Measurements from ENCODE around the gene ATXN7L3. TPM values are rescaled to one million over a fixed set of nuclear protein-coding genes. Genes with fewer than 3 reads are reported as not detected.

Gene ATXN7L3
- total and polyA plus RNA-seq, 4 donors: 30.1 to 70.6 (median 50.5) TPM

DNA sequence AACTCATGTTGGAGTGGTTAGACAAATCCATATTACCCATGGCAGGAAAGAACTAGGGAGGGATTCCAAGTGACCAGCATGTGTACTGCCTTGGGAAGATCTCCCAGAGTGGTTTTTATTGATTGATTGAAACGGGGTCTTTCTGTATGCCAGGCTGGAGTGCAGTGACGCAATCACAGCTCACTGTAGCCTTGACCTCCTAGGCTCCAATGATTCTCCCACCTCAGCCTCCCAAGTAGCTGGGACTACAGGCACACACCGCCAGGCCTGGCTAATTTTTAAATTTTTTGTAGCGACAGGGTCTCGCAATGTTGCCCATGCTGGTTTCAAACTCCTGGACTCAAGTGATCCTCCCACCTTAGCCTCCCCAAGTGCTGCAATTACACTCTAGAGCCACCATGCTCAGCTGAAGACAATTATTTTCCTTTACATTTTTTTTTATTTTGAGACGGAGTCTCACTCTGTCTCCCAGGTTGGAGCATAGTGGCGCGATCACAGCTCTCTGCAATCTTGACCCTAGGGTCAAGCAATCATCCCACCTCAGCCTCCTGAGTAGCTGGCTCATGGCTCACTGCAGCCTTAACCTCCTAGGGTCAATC, 15.4 kb downstream of the ATXN7L3 start:
- Histone ChIP-seq H3K4me3 (no peak overlapping the region), H3K4me1 (ENCODE audit: control insufficient read depth in 5 of 5, insufficient read depth in 5 of 5, low read length in 5 of 5) (peaks cover 0 to 21% (median 5%) of the 10 kb centered on the region in 5 donors), H3K9me3 (ENCODE audit: control insufficient read depth in 4 of 4, insufficient read depth in 3 of 4, low read length in 3 of 4) (no peaks in the 10 kb centered on the region), H3K27ac (ENCODE audit: low read depth in 1 of 2, low read length in 1 of 2) (no peak overlapping the region), H3K36me3 (ENCODE audit: control insufficient read depth in 4 of 4, insufficient read depth in 4 of 4, low read length in 4 of 4) (peaks cover 5 to 12% (median 8%) of the 10 kb centered on the region in 4 donors), H3K27me3 (ENCODE audit: control insufficient read depth in 3 of 3, insufficient read depth in 3 of 3, low read length in 2 of 3) (no peaks in the 10 kb centered on the region), H3K9ac (ENCODE audit: insufficient read depth in 1 of 2, low read length in 2 of 2) (no peak overlapping the region)
- TF ChIP-seq, protein P1, sequence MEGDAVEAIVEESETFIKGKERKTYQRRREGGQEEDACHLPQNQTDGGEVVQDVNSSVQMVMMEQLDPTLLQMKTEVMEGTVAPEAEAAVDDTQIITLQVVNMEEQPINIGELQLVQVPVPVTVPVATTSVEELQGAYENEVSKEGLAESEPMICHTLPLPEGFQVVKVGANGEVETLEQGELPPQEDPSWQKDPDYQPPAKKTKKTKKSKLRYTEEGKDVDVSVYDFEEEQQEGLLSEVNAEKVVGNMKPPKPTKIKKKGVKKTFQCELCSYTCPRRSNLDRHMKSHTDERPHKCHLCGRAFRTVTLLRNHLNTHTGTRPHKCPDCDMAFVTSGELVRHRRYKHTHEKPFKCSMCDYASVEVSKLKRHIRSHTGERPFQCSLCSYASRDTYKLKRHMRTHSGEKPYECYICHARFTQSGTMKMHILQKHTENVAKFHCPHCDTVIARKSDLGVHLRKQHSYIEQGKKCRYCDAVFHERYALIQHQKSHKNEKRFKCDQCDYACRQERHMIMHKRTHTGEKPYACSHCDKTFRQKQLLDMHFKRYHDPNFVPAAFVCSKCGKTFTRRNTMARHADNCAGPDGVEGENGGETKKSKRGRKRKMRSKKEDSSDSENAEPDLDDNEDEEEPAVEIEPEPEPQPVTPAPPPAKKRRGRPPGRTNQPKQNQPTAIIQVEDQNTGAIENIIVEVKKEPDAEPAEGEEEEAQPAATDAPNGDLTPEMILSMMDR (IDR thresholded peaks at IDR 0.05; ENCODE audit: control extremely low read depth, extremely low read depth): no peak
- 88 to 89% methylated on average over 8 of the region's 8 CpGs for WGBS, 2 donors
- DNase-seq (no peak), ATAC-seq (ENCODE audit: insufficient read depth, low FRiP score) (no peak)

GRCh38 chr17:44183024-44183423, 16.7 kb downstream of the ATXN7L3 start:
- no peak overlapping the region for H3K9ac ChIP-seq (ENCODE audit: insufficient read depth in 1 of 2, low read length in 2 of 2)
- H3K27me3 ChIP-seq (ENCODE audit: control insufficient read depth in 3 of 3, insufficient read depth in 3 of 3, low read length in 2 of 3): no peaks in the 10 kb centered on the region
- ATAC-seq (ENCODE audit: insufficient read depth, low FRiP score) (no peak), DNase-seq (no peak)
- peaks cover 2 to 17% (median 8%) of the 10 kb centered on the region in 4 donors for H3K36me3 ChIP-seq (ENCODE audit: control insufficient read depth in 4 of 4, insufficient read depth in 4 of 4, low read length in 4 of 4)
- no peak overlapping the region for H3K4me3 ChIP-seq
- 91 to 95% methylated on average over 2 of the region's 2 CpGs for WGBS, 2 donors
- peaks cover 0 to 15% (median 5%) of the 10 kb centered on the region in 5 donors for H3K4me1 ChIP-seq (ENCODE audit: control insufficient read depth in 5 of 5, insufficient read depth in 5 of 5, low read length in 5 of 5)
- TF ChIP-seq, protein P1 (IDR thresholded peaks at IDR 0.05; ENCODE audit: control extremely low read depth, extremely low read depth): no peak
- no peaks in the 10 kb centered on the region for H3K9me3 ChIP-seq (ENCODE audit: control insufficient read depth in 4 of 4, insufficient read depth in 3 of 4, low read length in 3 of 4)
- no peak overlapping the region for H3K27ac ChIP-seq (ENCODE audit: low read depth in 1 of 2, low read length in 1 of 2)

GRCh38 chr17:44178133-44178532, 21.6 kb downstream of the ATXN7L3 start:
- ATAC-seq (ENCODE audit: insufficient read depth, low FRiP score) (no peak), DNase-seq (no peak)
- H3K4me1 ChIP-seq (ENCODE audit: control insufficient read depth in 5 of 5, insufficient read depth in 5 of 5, low read length in 5 of 5): peaks cover 0 to 1% (median 0%) of the 10 kb centered on the region in 5 donors
- H3K9ac ChIP-seq (ENCODE audit: insufficient read depth in 1 of 2, low read length in 2 of 2): no peak overlapping the region
- H3K9me3 ChIP-seq (ENCODE audit: control insufficient read depth in 4 of 4, insufficient read depth in 3 of 4, low read length in 3 of 4): no peaks in the 10 kb centered on the region
- no peak overlapping the region for H3K4me3 ChIP-seq
- H3K27ac ChIP-seq (ENCODE audit: low read depth in 1 of 2, low read length in 1 of 2): no peak overlapping the region
- no peaks in the 10 kb centered on the region for H3K27me3 ChIP-seq (ENCODE audit: control insufficient read depth in 3 of 3, insufficient read depth in 3 of 3, low read length in 2 of 3)
- 94 to 96% methylated on average over 14 of the region's 14 CpGs for WGBS, 2 donors
- peaks cover 3 to 27% (median 10%) of the 10 kb centered on the region in 4 donors for H3K36me3 ChIP-seq (ENCODE audit: control insufficient read depth in 4 of 4, insufficient read depth in 4 of 4, low read length in 4 of 4)
- TF ChIP-seq, protein P1 (IDR thresholded peaks at IDR 0.05; ENCODE audit: control extremely low read depth, extremely low read depth): no peak

GRCh38 chr17:44177640-44178039, 22.0 kb downstream of the ATXN7L3 start:
- no peaks in the 10 kb centered on the region for H3K27me3 ChIP-seq (ENCODE audit: control insufficient read depth in 3 of 3, insufficient read depth in 3 of 3, low read length in 2 of 3)
- TF ChIP-seq, protein P1 (IDR thresholded peaks at IDR 0.05; ENCODE audit: control extremely low read depth, extremely low read depth): no peak
- 95 to 100% methylated on average over 4 of the region's 4 CpGs for whole genome bisulfite sequencing, 2 donors

More at GRCh38 chr17:44177640-44178039, 22.0 kb downstream of the ATXN7L3 start:
- ATAC-seq (ENCODE audit: insufficient read depth, low FRiP score) (no peak), DNase-seq (no peak)
- no peaks in the 10 kb centered on the region for H3K9me3 ChIP-seq (ENCODE audit: control insufficient read depth in 4 of 4, insufficient read depth in 3 of 4, low read length in 3 of 4)
- no peak overlapping the region for H3K4me3 ChIP-seq
- peaks cover 0 to 1% (median 0%) of the 10 kb centered on the region in 5 donors for H3K4me1 ChIP-seq (ENCODE audit: control insufficient read depth in 5 of 5, insufficient read depth in 5 of 5, low read length in 5 of 5)
- no peak overlapping the region for H3K27ac ChIP-seq (ENCODE audit: low read depth in 1 of 2, low read length in 1 of 2)
- peaks cover 3 to 27% (median 9%) of the 10 kb centered on the region in 4 donors for H3K36me3 ChIP-seq (ENCODE audit: control insufficient read depth in 4 of 4, insufficient read depth in 4 of 4, low read length in 4 of 4)
- no peak overlapping the region for H3K9ac ChIP-seq (ENCODE audit: insufficient read depth in 1 of 2, low read length in 2 of 2)

Measured in lung (tissue), 12 donors.